ENCODE results near the gene EXOC3L2.

Gene EXOC3L2

GRCh38 chr19:45255611-45256157 lies 10.5 kb upstream of the EXOC3L2 start:
- TF ChIP-seq CTCF (IDR thresholded peaks at IDR 0.05; ENCODE audit: extremely low read depth, missing control alignments), result no peak
- no peak for DNase-seq (ENCODE audit: low spot score)

- no peak for TF ChIP-seq CTCF (IDR thresholded peaks at IDR 0.05; ENCODE audit: extremely low read depth, missing control alignments)
- DNase-seq (ENCODE audit: low spot score), result no peak
Measured at GRCh38 chr19:45254044-45254531, 8.9 kb upstream of the EXOC3L2 start.

- no peak for DNase-seq (ENCODE audit: low spot score)
- TF ChIP-seq CTCF (IDR thresholded peaks at IDR 0.05; ENCODE audit: extremely low read depth, missing control alignments), result no peak
Measured at GRCh38 chr19:45253396-45254027, 8.3 kb upstream of the EXOC3L2 start.

GRCh38 chr19:45251452-45252354 lies 6.5 kb upstream of the EXOC3L2 start:
- peak; percentile 77 for DNase-seq (ENCODE audit: low spot score)
- TF ChIP-seq CTCF (IDR thresholded peaks at IDR 0.05; ENCODE audit: extremely low read depth, missing control alignments), result no peak

GRCh38 chr19:45250832-45251451 lies 5.7 kb upstream of the EXOC3L2 start, which contains the start of gene MARK4:
Gene MARK4, plus strand, starts transcription at chr19:45251271. Its CDS starts 318 bp downstream, at chr19:45251589.
- DNase-seq (ENCODE audit: low spot score), result peak; percentile 99
- no peak for TF ChIP-seq CTCF (IDR thresholded peaks at IDR 0.05; ENCODE audit: extremely low read depth, missing control alignments)

GRCh38 chr19:45250216-45250831 lies 5.1 kb upstream of the EXOC3L2 start:
- TF ChIP-seq CTCF (IDR thresholded peaks at IDR 0.05; ENCODE audit: extremely low read depth, missing control alignments), result no peak
- no peak for DNase-seq (ENCODE audit: low spot score)
